HG03558 (cell line): ENCODE measurements around the gene TMEM186.
A peak's percentile ranks its signal among the peaks of the same experiment; 100 is the strongest.
"Not testable (repeated sequence)": the region's sequence is repeated elsewhere in the genome, so short reads cannot be mapped to it uniquely, and the experiment has no call there.

ENCODE experiments used
- ATAC-seq: cut with Tn5 transposase; IDR thresholded peaks from one replicate; pipeline ENCODE4 v1.9.1; 2021; ENCODE audit warnings: moderate number of reproducible peaks; ENCODE audit not compliant: unreplicated experiment; ENCODE audit errors: extremely low read depth

Gene TMEM186, protein sequence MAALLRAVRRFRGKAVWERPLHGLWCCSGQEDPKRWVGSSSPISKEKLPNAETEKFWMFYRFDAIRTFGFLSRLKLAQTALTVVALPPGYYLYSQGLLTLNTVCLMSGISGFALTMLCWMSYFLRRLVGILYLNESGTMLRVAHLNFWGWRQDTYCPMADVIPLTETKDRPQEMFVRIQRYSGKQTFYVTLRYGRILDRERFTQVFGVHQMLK

DNA sequence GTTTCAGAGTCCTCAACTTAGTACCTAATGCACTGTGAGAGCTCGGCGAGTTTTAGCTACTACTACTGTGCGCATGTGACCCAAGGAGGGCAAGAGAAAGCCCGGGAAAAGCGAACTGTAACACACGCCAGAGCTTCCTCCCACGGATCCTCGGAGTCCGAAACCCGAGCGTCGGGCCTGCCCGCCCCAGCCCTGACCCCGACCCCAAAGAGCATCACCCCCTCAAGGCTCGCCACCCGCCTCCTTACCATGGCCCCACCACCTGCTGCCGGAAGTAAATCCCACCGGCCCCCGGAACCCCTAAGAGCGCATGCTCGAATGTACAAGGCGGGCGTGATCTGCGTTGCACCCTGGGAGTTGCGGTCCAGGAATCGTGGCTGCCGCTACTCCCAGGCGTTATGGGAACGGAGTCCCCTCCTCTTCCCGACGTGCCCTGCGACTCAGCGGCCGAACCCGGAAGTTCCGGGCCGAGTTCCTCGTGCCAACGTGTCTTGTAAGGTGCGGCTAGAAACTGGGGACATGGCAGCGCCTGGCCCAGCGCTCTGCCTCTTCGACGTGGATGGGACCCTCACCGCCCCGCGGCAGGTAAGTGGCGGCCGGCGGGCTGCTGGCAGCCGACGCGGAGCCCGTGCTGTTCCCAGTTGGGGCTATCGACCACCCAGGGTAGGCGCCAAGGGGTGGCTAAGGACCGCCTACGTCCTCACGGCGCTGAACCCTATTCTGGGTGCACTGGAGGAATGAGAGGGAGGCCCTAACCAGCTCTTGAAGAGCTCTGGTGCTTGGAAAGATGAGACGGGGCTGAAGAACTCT, at the start of gene TMEM186, which contains the start of gene PMM2:
TMEM186 (minus strand) TSS at position 276 of the 810 bp plus-strand sequence; CDS start at position 251, 25 bp downstream.
PMM2 (plus strand) TSS at position 476 of the 810 bp plus-strand sequence; CDS start at position 520, 44 bp downstream.
- ATAC-seq: peak; percentile 78

DNA sequence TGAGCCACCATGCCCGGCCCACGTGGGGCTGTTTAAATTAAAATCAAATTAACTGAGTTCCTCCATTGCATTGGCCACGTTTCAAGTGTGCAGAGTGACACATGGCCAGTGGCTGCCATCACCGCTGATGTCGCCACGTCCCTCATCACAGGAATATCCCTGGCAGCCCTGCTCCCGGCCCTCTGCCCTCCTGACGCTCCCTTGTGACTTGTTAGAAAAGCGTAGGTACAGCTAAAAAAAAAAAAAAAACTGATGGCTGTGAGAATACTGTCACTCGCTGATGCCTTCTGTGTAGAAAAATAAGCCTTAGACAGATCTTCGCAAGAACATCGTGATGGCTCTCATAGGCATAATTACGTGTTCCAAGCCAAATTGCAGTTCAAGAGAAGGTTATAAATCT, 49.7 kb upstream of the TMEM186 start:
- no peak for ATAC-seq

DNA sequence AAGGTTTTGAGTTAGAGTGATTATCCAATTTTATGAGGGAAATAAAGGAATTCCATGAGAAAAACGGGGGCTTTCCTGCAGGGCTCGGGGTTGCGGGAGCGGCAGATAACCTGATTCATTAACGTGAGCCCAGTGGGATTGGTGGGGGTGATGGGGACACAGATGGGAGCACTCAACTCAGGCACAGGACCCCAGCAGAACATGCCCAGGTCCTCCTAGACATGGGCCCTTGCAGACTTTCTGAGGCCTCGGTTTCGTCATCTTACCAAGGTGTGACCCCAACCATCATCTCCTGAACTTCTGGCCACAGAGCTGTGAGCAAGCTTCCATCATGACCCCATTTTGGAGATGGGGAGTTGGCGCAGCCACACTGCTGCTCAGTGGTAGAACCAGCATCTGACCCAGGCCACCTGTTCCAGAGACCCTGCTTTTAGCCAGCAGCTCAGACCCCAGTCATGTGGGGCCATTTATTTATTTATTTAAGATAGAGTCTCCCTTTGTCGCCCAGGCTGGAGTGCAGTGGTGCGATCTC, 49.0 kb upstream of the TMEM186 start:
- no peak for ATAC-seq

GRCh38 chr16:8845699-8846298, 48.4 kb upstream of the TMEM186 start:
- ATAC-seq: no peak

DNA sequence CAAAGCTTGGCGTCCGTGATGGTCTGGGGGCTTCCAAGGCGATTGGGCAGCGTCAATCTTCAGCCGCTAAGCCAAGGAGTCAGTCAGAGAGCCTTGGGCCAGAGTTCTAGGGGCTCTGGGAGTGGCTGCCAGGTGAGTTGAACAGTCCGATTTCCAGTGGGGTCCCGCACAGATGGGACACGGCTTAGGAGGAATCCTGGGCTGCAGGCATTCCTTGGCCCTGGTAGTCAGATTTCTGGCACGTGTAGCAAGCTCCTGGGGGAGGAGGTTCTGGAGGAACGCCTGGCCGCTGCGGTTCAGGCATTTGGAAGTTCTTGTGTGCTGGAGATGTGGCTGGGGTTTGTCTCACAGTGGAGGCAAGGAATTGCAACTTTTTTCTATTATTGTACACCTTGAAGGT, 45.9 kb upstream of the TMEM186 start:
- ATAC-seq: not testable (repeated sequence)

GRCh38 chr16:8842016-8842415, 44.6 kb upstream of the TMEM186 start:
- not testable (repeated sequence) for ATAC-seq

DNA sequence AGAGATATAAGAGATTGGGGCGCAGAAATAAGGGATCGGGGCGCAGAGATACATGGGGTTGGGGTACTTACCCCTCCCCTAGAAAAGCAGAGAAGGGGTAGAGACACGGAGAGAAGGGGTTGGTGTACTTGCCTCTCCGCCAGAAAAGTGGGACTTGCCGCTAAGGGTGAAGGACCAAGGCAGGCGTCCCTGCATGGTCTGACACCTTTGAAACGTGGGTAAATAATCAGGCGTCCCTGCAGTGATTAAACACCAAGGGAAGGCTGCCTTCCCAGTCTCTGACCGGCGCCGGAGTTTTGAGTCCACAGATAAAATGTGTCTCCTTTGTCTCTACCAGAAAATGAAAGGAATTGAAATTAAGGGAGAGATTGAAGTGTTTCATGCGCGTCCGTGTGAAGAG, 40.2 kb upstream of the TMEM186 start:
- not testable (repeated sequence) for ATAC-seq

DNA sequence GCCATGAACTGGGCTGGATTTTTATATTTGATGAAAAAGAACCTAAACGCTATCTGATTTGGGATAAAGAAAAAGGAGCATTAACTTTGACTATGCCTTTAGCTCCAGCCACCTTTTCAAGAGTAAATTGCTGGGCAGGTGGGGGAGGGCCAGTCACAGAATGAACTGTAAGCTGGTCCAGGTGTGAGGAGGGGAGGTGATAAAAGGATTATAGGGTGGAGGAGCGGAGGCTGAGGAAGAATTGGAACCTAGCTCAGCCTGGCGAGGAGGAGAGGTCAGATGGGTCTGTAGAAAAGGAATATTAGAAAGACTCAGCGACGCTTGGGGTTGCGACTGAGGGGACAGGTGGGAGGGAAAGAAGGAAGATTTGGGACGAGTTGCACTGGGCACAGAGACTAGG, 39.4 kb upstream of the TMEM186 start:
- ATAC-seq: not testable (repeated sequence)

GRCh38 chr16:8832717-8833105, 35.3 kb upstream of the TMEM186 start:
- ATAC-seq: no peak

- ATAC-seq: no peak
Observed at GRCh38 chr16:8831871-8832716, 34.7 kb upstream of the TMEM186 start.

DNA sequence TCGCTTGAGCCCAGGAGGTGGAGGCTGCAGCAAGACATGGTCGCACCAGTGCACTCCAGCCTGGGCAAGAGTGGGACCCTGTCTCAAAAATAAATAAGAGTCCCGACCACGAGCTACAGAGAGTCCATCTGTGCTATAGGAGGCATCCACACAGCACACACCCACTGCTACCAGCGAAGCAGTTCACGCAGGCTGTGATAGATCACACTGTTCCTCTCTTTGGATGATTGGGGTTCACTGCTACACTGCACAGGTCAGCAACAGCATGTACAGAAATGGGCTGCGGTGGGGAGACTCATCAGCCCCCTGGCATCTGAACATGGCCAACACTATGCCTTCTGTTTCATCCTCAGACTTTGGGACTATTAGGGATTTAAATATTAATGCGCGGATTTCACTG, 34.0 kb upstream of the TMEM186 start:
- no peak for ATAC-seq

DNA sequence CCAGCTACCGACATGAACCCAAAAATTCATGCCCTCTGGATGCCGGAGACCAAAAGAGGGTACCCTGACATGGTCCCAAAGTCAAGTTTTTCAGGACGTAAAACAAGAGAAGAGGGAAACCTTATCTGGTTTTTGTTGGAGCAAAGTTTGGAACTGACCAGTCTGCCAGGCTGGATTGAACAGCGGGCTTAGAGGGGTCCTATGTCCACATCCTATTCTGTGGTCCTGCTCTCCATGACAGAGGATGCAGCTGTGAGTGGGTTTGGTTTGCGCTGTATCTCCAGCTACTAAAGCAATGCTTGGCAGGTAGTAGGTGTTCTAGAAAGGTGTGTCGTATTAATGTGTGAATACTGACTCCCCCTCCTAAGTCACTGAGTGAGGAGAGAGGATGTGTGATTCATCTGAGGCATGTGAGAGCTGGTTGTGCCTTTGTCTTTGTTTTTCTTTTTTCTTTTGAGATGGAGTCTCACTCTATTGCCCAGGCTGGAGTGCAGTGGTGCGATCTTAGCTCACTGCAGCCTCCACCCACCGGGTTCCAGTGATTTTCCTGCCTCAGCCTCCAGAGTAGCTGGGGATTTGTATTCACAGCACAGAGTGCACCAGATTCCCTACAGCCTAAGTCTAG, 31.2 kb upstream of the TMEM186 start:
- no peak for ATAC-seq

DNA sequence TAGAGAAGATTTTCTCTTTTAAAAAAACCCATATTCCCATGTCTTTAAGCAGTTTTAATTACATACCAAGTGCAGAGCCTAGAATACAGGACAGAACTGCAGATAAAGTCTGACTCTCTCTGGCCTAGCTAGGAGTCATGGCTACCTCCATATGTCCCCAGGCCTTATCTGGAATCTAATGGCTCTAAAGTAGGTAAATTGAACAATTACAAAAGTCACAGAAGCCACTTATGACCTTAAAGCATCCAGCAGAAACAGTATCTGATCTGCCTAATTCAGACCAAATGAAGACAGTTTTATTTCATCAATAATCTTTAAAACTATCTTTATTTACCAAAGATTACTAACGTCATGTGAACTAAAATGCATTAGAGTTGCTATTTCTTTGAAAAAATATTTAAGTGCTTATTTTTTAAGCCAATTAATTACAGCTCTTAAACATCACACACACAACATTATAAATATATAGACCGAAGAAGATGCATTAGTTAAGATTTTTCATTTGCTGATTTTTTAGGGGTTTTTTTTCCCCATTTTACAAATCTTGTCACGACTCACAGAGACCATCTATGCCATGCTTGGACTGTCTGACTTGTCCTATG, 28.9 kb upstream of the TMEM186 start:
- no peak for ATAC-seq

- no peak for ATAC-seq
Observed at GRCh38 chr16:8822403-8822802, 25.0 kb upstream of the TMEM186 start.

DNA sequence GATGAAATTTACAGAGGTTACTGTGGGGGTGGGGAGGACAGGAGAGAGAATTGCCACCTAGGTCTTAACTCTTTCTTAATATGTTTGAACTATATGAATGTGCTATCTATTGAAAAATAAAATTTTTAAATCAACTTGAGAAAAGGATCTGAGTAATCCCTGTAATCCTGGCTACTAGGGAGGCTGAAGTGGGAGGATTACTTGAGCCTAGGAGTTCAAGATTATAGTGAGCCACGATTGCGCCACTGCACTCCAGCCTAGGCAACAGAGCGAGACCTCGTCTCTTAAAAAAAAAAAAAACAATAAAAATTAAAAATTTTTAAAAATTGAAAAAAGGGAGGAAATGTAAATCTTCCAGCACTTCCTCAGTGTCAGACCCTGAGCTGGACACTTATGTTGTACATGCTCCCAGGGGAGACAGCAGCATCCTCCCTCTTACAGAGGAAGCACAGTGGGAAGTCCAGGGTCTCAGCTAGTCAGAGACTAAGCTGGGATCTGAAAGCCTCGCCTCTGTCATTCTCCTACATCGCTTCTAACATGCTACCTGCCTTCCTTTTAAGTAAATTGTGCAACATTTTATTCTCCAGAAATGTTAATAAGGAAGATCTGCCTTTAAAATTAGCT, 22.1 kb upstream of the TMEM186 start:
- ATAC-seq: no peak

- ATAC-seq: peak; percentile 67
Observed at GRCh38 chr16:8818504-8819270, 21.2 kb upstream of the TMEM186 start.

GRCh38 chr16:8816967-8817655, 19.7 kb upstream of the TMEM186 start:
- ATAC-seq: no peak
